ENCODE data around the gene EDNRB.

- TF ChIP-seq EZH2 (IDR thresholded peaks at IDR 0.05) (no peak), POLR2AphosphoS5 (IDR thresholded peaks at IDR 0.05; ENCODE audit: borderline replicate concordance, low read depth, low read length) (no peak)
These were observed 44.2 kb downstream of the EDNRB start for GRCh38 chr13:77874406-77874805.
